IMR-90 (cell line): ENCODE measurements around the gene COTL1. TPM values are rescaled to one million over a fixed set of nuclear protein-coding genes. Genes with fewer than 3 reads are reported as not detected.

Experiments
- ATAC-seq: fragments of 200-7000 bp; cut with Tn5 transposase; 2 replicates; pipeline ENCODE4 v1.9.1; 2020; ENCODE audit warnings: low read depth, mild to moderate bottlenecking, moderate library complexity
- BruUV-seq: library from RNA; stranded (reverse); fragments of 400-500 nt; replicated peaks from 2 replicates; lab custom pipeline; 2021; lab: Mats Ljungman, UMichigan
- CTCF ChIA-PET: fragments of 300-600 bp; formaldehyde crosslinking; extraction: SDS; loops from one replicate; lab custom pipeline; 2021; ENCODE audit warnings: antibody characterized with exemption; lab: Yijun Ruan, JAX
- POLR2A ChIA-PET: fragments of 300-600 bp; sonication (Branson Sonifier 250); formaldehyde crosslinking; loops from one replicate; lab custom pipeline; 2022; ENCODE audit warnings: antibody characterized with exemption; ENCODE audit not compliant: unreplicated experiment; lab: Charles Lee
- DNase-seq: peaks from one replicate; pipeline ENCODE4 v3.0.0; 2013
- H2AFZ ChIP-seq: replicated peaks from 2 replicates; pipeline ENCODE3; 2013; ENCODE audit warnings: low read length, mild to moderate bottlenecking; ENCODE audit not compliant: poor library complexity
- H2AK5ac ChIP-seq: 2 replicates; pipeline ENCODE4 v1.6.1; 2013; ENCODE audit warnings: low read depth, low read length, inconsistent platforms
- H2AK9ac ChIP-seq: replicated peaks from 2 replicates; pipeline ENCODE3; 2013; ENCODE audit warnings: mild to moderate bottlenecking, low read depth, low read length, moderate library complexity; ENCODE audit not compliant: poor library complexity
- H2BK120ac ChIP-seq: 2 replicates; pipeline ENCODE4 v1.6.1; 2013; ENCODE audit warnings: low read depth, low read length, inconsistent platforms
- H2BK15ac ChIP-seq: 3 replicates; pipeline ENCODE4 v1.6.1; 2013; ENCODE audit warnings: low read depth, low read length, inconsistent platforms
- H2BK20ac ChIP-seq: 2 replicates; pipeline ENCODE4 v1.6.1; 2013; ENCODE audit warnings: low read depth, mild to moderate bottlenecking, inconsistent platforms, low read length, moderate library complexity
- H2BK5ac ChIP-seq: 2 replicates; pipeline ENCODE4 v1.6.1; 2013; ENCODE audit warnings: mild to moderate bottlenecking, low read depth, low read length, inconsistent platforms; ENCODE audit not compliant: poor library complexity, severe bottlenecking
- H3K14ac ChIP-seq: replicated peaks from 2 replicates; pipeline ENCODE4 v1.6.1; 2013; ENCODE audit warnings: low read depth, low read length, inconsistent platforms
- H3K18ac ChIP-seq: 2 replicates; pipeline ENCODE4 v1.6.1; 2013; ENCODE audit warnings: low read depth, low read length, control low read depth
- H3K23ac ChIP-seq: 2 replicates; pipeline ENCODE4 v1.6.1; 2013; ENCODE audit warnings: low read depth, low read length, inconsistent platforms
- H3K27ac ChIP-seq: 2 replicates; pipeline ENCODE4 v1.5.1; 2013; ENCODE audit warnings: mild to moderate bottlenecking, control low read depth, low read length; ENCODE audit not compliant: insufficient read depth
- H3K27me3 ChIP-seq: 2 replicates; pipeline ENCODE4 v1.6.1; 2013; ENCODE audit warnings: low read length; ENCODE audit not compliant: control insufficient read depth, insufficient read depth
- H3K36me3 ChIP-seq: 2 replicates; pipeline ENCODE4 v1.6.1; 2013; ENCODE audit warnings: low read length, mixed read lengths; ENCODE audit not compliant: control insufficient read depth, insufficient read depth
- H3K4ac ChIP-seq: 2 replicates; pipeline ENCODE4 v1.6.1; 2013; ENCODE audit warnings: low read depth, low read length, inconsistent platforms
- H3K4me1 ChIP-seq: 2 replicates; pipeline ENCODE4 v1.6.1; 2013; ENCODE audit warnings: low read length, mixed read lengths; ENCODE audit not compliant: control insufficient read depth, insufficient read depth
- H3K4me2 ChIP-seq: 2 replicates; pipeline ENCODE4 v1.6.1; 2013; ENCODE audit warnings: low read depth, mild to moderate bottlenecking, control low read depth, low read length, moderate library complexity
- H3K4me3 ChIP-seq: 2 replicates; pipeline ENCODE4 v1.5.1; 2013; ENCODE audit warnings: low read depth, mild to moderate bottlenecking, control low read depth, low read length, moderate library complexity; ENCODE audit not compliant: insufficient read depth
- H3K56ac ChIP-seq: 2 replicates; pipeline ENCODE4 v1.6.1; 2013; ENCODE audit warnings: low read length, inconsistent platforms; ENCODE audit not compliant: insufficient read depth; ENCODE audit errors: extremely low read depth
- H3K79me1 ChIP-seq, 2 experiments: 2 replicates each; pipeline ENCODE4 v1.6.1; 2013; ENCODE audit warnings: low read length in 2 of 2, inconsistent platforms in 1 of 2, low read depth in 1 of 2
- H3K9ac ChIP-seq: 2 replicates; pipeline ENCODE4 v1.6.1; 2013; ENCODE audit warnings: low read depth, low read length, control low read depth
- H3K9me1 ChIP-seq: 2 replicates; pipeline ENCODE4 v1.6.1; 2013; ENCODE audit warnings: low read length, inconsistent platforms; ENCODE audit not compliant: insufficient read depth
- H3K9me3 ChIP-seq: 2 replicates; pipeline ENCODE4 v1.6.1; 2013; ENCODE audit warnings: low read length; ENCODE audit not compliant: control insufficient read depth, insufficient read depth
- H4K20me1 ChIP-seq: 2 replicates; pipeline ENCODE4 v1.6.1; 2013; ENCODE audit warnings: low read length, inconsistent platforms; ENCODE audit not compliant: insufficient read depth
- H4K5ac ChIP-seq: 2 replicates; pipeline ENCODE4 v1.6.1; 2013; ENCODE audit warnings: mild to moderate bottlenecking, low read depth, low read length, control low read depth
- H4K8ac ChIP-seq, 2 experiments: 2 replicates each; pipeline ENCODE4 v1.6.1; 2013; ENCODE audit warnings: low read depth in 2 of 2, low read length in 2 of 2, control low read depth in 1 of 2, inconsistent platforms in 1 of 2
- H4K91ac ChIP-seq: 2 replicates; pipeline ENCODE4 v1.6.1; 2013; ENCODE audit warnings: low read depth, low read length, inconsistent platforms; ENCODE audit not compliant: insufficient read depth
- BHLHE40 ChIP-seq: fragments of 150-350 bp; IDR thresholded peaks from 2 replicates; pipeline ENCODE4 v1.6.1; 2016; ENCODE audit warnings: mild to moderate bottlenecking, low read depth, low read length
- CEBPB ChIP-seq: IDR thresholded peaks from 2 replicates; pipeline ENCODE4 v1.6.1; 2012; ENCODE audit warnings: low read depth, low read length, improper control_type of control experiment
- CHD1 ChIP-seq: IDR thresholded peaks from 2 replicates; pipeline ENCODE4 v1.6.1; 2012; ENCODE audit warnings: low read depth, low read length, improper control_type of control experiment
- FOS ChIP-seq: fragments of 150-350 bp; IDR thresholded peaks from 2 replicates; pipeline ENCODE4 v1.6.1; 2016; ENCODE audit warnings: low read depth, low read length
- MAFK ChIP-seq: IDR thresholded peaks from 2 replicates; pipeline ENCODE4 v1.6.1; 2012; ENCODE audit warnings: low read depth, low read length, improper control_type of control experiment
- MXI1 ChIP-seq: IDR thresholded peaks from 2 replicates; pipeline ENCODE4 v1.6.1; 2012; ENCODE audit warnings: low read depth, mild to moderate bottlenecking, low read length, moderate library complexity, borderline replicate concordance
- NFE2L2 ChIP-seq: fragments of 150-350 bp; IDR thresholded peaks from 2 replicates; pipeline ENCODE4 v1.6.1; 2016; ENCODE audit warnings: low read depth, mild to moderate bottlenecking, low read length
- RAD21 ChIP-seq: IDR thresholded peaks from 2 replicates; pipeline ENCODE4 v1.6.1; 2012; ENCODE audit warnings: low read length, improper control_type of control experiment
- RCOR1 ChIP-seq: IDR thresholded peaks from 2 replicates; pipeline ENCODE4 v1.6.1; 2012; ENCODE audit warnings: mild to moderate bottlenecking, low read length, improper control_type of control experiment; ENCODE audit not compliant: insufficient replicate concordance
- RFX5 ChIP-seq: IDR thresholded peaks from 2 replicates; pipeline ENCODE4 v1.8.0; 2012; ENCODE audit warnings: low read depth, mild to moderate bottlenecking, low read length, moderate library complexity
- SMC3 ChIP-seq: fragments of 150-350 bp; IDR thresholded peaks from 2 replicates; pipeline ENCODE4 v1.6.1; 2016; ENCODE audit warnings: low read depth, mild to moderate bottlenecking, antibody characterized with exemption, low read length, moderate library complexity
- WGBS, 2 experiments: methylation state at CpG; one replicate each; pipeline versions ENCODE4 v1.1.5 to v1.1.7; 2013; ENCODE audit warnings: missing lambda C conversion rate in 2 of 2; ENCODE audit not compliant: insufficient read length in 1 of 2; ENCODE audit errors: extremely low coverage in 2 of 2; 5-methylcytosine and 5-hydroxymethylcytosine counted together
- dilution Hi-C: fragments of 300-500 bp; cut with HindIII; formaldehyde crosslinking; loops from one replicate; pipeline ENCODE4 v1.14.3; 2018; ENCODE audit warnings: low sequenced_read_pairs; ENCODE audit not compliant: unreplicated experiment
- in situ Hi-C: fragments of 300-500 bp; cut with MboI; formaldehyde crosslinking; loops from 3 replicates; pipeline ENCODE4 v1.14.3; 2019; ENCODE audit warnings: low sequenced_read_pairs, inconsistent platforms, mixed read lengths
- intact Hi-C: fragments of 100-400 bp; cut with micrococcal nuclease; formaldehyde crosslinking; loops from 2 replicates; pipeline ENCODE4 v1.10.0; 2022
- polyA plus RNA-seq, 3 experiments: library from polyadenylated mRNA; depleted of rRNA; stranded (reverse); fragments of >200 nt; gene quantifications; 2 replicates each; pipeline ENCODE4 v1.2.3, GENCODE V29; 2012; ENCODE audit warnings: low replicate concordance in 1 of 3
- total RNA-seq: library from RNA; depleted of rRNA; stranded (reverse); fragments of >200 nt; gene quantifications from 2 replicates; pipeline ENCODE4 v1.2.3, GENCODE V29; 2012
- TF ChIP-seq, protein P1 (sequence below): fragments of 150-350 bp; IDR thresholded peaks from 2 replicates; pipeline ENCODE4 v1.6.1; 2017; ENCODE audit warnings: mild to moderate bottlenecking, antibody characterized with exemption, low read length, low read depth

Gene COTL1
- total and polyA plus RNA-seq, 2 of the 4 experiments (the other 2 are of a cell fraction): 144 to 258 TPM

DNA sequence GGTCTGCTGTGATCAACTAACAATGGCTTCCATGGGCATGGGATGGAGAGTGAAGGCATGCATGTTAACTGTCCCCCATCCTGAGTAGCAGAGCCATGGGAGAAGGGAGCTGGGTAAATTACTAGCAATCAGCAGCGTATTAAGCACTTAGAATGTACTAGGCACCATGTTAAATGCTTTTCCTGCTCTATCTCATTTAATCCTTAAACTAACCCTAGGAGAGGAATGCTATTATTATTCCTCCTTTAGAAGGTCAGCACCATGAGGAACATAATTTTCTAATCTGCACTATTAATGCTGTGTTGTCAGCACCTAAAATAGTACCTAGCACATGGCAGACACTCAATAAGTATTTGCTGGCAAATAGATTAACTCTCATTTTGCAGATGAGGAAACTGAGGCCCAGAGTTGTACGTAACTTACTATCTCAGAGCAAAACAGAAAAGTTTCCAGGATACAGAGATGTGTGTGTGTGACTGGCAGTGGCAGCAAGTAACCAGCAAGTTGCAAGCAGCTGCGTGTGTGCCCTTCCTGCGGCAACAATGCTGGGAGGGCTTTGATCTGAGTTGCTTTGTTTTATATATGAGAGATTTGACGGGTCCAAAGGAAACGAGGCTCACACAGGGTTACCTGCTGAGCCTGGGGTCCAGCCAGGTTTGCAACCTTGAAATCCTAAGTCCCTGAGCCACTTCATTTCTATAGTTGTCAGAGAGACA lies 23.9 kb upstream of the COTL1 start:
- peak overlapping the region; percentile 54; the same call in 1 of the 2 replicates for H3K23ac ChIP-seq
- no peaks in the 10 kb centered on the region for H3K9me3 ChIP-seq
- peak overlapping the region; percentile 91 for H3K14ac ChIP-seq
- peaks cover 0 to 21% of the 10 kb centered on the region in 2 experiments; a peak in 2 of 4 replicates for H3K79me1 ChIP-seq
- H4K5ac ChIP-seq: peak overlapping the region; percentile 82
- H3K9me1 ChIP-seq: peaks cover 23% of the 10 kb centered on the region
- CTCF ChIA-PET: interaction anchor here (1.3 kb wide), 1 partner anchor 19 kb away, joined by 7 read pairs; no protein-coding TSS in a partner anchor
- 0 out of 2 replicates have a peak overlapping the region, but pooled peaks have one; percentile 27 for H3K27ac ChIP-seq
- H3K36me3 ChIP-seq: no peaks in the 10 kb centered on the region
- H3K56ac ChIP-seq: no peak overlapping the region
- no peak overlapping the region for H3K4me3 ChIP-seq
- no peaks in the 10 kb centered on the region for H4K20me1 ChIP-seq
- DNase-seq: no peak
- 0 out of 2 replicates have a peak overlapping the region, but pooled peaks have one; percentile 31 for H3K4me2 ChIP-seq
- in situ Hi-C loops: loop anchor here (25.0 kb wide), 2 partner anchors 320 to 354 kb away; partner anchors contain the start of gene WFDC1
- WGBS, 2 experiments: 80% methylated on average over 1 of the region's 6 CpGs; no CpG with 5 or more reads in 1 of the 2 experiments
- H2BK5ac ChIP-seq: peak overlapping the region; percentile 93
- peak overlapping the region; percentile 79 for H2AFZ ChIP-seq
- peak overlapping the region; percentile 97 for H2AK5ac ChIP-seq
- H3K27me3 ChIP-seq: no peaks in the 10 kb centered on the region
- H2AK9ac ChIP-seq: peak overlapping the region; percentile 91
- POLR2A ChIA-PET: no interaction called here
- no TSS peak for BruUV-seq
- H2BK20ac ChIP-seq: peak overlapping the region; percentile 96
- H3K4ac ChIP-seq: peak overlapping the region; percentile 96
- H2BK120ac ChIP-seq: peak overlapping the region; percentile 99
- H3K18ac ChIP-seq: peak overlapping the region; percentile 47
- H4K91ac ChIP-seq: peak overlapping the region; percentile 97
- dilution Hi-C loops: no loop called here
- intact Hi-C loops: no loop called here
- H4K8ac ChIP-seq: peak overlapping the region; percentile 96 to 98
- TF ChIP-seq SMC3 (no peak), NFE2L2 (no peak), CEBPB (no peak), RFX5 (no peak), FOS (no peak), RAD21 (no peak), MXI1 (no peak), RCOR1 (no peak), MAFK (no peak), CHD1 (no peak), BHLHE40 (no peak)
- TF ChIP-seq, protein P1, sequence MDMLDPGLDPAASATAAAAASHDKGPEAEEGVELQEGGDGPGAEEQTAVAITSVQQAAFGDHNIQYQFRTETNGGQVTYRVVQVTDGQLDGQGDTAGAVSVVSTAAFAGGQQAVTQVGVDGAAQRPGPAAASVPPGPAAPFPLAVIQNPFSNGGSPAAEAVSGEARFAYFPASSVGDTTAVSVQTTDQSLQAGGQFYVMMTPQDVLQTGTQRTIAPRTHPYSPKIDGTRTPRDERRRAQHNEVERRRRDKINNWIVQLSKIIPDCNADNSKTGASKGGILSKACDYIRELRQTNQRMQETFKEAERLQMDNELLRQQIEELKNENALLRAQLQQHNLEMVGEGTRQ: no peak
- H3K4me1 ChIP-seq: peaks cover 27% of the 10 kb centered on the region
- H2BK15ac ChIP-seq: peak overlapping the region; percentile 99; the same call in 2 of the 3 replicates
- H3K9ac ChIP-seq: 0 out of 2 replicates have a peak overlapping the region, but pooled peaks have one; percentile 33
- ATAC-seq: no peak
